ENCODE data around the gene CERS3.

Gene CERS3

DNA sequence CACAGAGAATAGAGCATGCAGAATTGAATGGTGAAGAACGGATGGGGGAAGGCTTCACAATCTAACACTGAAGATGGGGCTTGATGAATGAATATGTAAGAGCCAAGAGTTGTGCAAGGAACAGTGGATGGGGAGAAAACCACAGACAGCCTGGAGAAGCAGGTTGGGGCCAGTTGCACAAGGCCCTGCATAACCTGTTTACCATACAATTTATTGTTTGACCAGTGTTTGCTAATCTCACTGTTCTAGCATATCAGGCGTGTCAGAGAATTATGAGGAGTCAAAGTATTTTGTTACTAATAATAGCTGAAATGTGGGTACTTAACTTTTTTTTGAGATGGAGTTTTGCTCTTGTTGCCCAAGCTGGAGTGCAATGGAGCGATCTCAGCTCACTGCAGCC is 36.8 kb upstream of the CERS3 start:
- peaks cover 4% of the 10 kb centered on the region for H3K36me3 ChIP-seq (ENCODE audit: insufficient read depth, low read length)
- H3K9me3 ChIP-seq (ENCODE audit: low read depth, low read length) = no peaks in the 10 kb centered on the region
- TF ChIP-seq EZH2 (IDR thresholded peaks at IDR 0.05) = no peak
- TF ChIP-seq FOXP2 (optimal IDR thresholded peaks at IDR 0.05; ENCODE audit: control extremely low read depth, extremely low read length, insufficient read depth) = no peak
- TF ChIP-seq POLR2AphosphoS5 (IDR thresholded peaks at IDR 0.05; ENCODE audit: borderline replicate concordance, low read depth, low read length) = no peak
- no peak overlapping the region for H3K27ac ChIP-seq
- no peak overlapping the region for H3K4me3 ChIP-seq
- no peak overlapping the region for H3K9ac ChIP-seq (ENCODE audit: insufficient read length)
- DNase-seq (ENCODE audit: low read depth, low spot score) = no peak

DNA sequence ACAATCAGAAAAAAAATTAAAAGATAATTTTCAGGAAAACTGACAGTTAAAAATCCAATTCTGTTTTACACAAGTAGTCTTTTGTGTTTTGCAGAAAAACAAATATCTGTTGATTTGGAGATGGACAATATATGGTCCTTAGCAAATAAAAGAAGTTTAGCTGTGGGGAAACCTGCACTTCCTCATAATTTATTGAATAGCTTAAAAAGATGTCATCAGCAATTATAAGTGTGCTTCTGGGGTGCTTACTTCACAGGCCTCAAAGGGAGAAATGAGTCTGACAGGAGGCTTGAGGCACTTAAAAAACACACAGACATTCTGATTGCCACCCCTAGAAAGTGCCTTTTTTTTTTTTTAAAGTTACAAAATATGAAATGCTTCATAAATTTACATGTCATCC is 31.6 kb upstream of the CERS3 start:
- Histone ChIP-seq H3K4me3 (no peak overlapping the region), H3K36me3 (ENCODE audit: insufficient read depth, low read length) (no peaks in the 10 kb centered on the region), H3K9me3 (ENCODE audit: low read depth, low read length) (no peaks in the 10 kb centered on the region), H3K27ac (no peak overlapping the region), H3K9ac (ENCODE audit: insufficient read length) (no peak overlapping the region)
- no peak for TF ChIP-seq EZH2 (IDR thresholded peaks at IDR 0.05)
- TF ChIP-seq FOXP2 (optimal IDR thresholded peaks at IDR 0.05; ENCODE audit: control extremely low read depth, extremely low read length, insufficient read depth) = no peak
- TF ChIP-seq POLR2AphosphoS5 (IDR thresholded peaks at IDR 0.05; ENCODE audit: borderline replicate concordance, low read depth, low read length) = no peak
- no peak for DNase-seq (ENCODE audit: low read depth, low spot score)

DNA sequence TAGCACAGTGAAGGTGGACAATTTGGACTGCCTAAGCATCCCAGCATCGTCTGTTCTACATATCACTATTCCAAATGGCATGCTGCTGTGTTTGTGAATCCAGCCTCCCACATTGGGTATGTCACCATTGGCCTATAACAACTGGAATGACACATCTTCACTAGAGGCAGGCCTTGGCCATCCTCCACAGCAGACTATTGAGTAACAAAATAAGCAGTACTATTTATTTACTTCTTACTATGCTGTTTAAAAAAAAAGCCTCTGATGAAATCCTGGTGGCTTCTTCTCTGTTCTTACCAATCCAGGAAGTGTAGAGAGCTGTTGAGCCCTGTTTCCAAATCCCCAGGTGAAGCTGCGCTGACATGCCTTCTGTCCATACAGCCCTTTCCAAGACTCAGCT is 30.6 kb upstream of the CERS3 start:
- H3K9ac ChIP-seq (ENCODE audit: insufficient read length) = no peak overlapping the region
- no peak overlapping the region for H3K4me3 ChIP-seq
- no peak for DNase-seq (ENCODE audit: low read depth, low spot score)
- TF ChIP-seq POLR2AphosphoS5 (IDR thresholded peaks at IDR 0.05; ENCODE audit: borderline replicate concordance, low read depth, low read length) = no peak
- TF ChIP-seq FOXP2 (optimal IDR thresholded peaks at IDR 0.05; ENCODE audit: control extremely low read depth, extremely low read length, insufficient read depth) = no peak
- no peak for TF ChIP-seq EZH2 (IDR thresholded peaks at IDR 0.05)
- no peaks in the 10 kb centered on the region for H3K9me3 ChIP-seq (ENCODE audit: low read depth, low read length)
- H3K36me3 ChIP-seq (ENCODE audit: insufficient read depth, low read length) = no peaks in the 10 kb centered on the region
- H3K27ac ChIP-seq = no peak overlapping the region

DNA sequence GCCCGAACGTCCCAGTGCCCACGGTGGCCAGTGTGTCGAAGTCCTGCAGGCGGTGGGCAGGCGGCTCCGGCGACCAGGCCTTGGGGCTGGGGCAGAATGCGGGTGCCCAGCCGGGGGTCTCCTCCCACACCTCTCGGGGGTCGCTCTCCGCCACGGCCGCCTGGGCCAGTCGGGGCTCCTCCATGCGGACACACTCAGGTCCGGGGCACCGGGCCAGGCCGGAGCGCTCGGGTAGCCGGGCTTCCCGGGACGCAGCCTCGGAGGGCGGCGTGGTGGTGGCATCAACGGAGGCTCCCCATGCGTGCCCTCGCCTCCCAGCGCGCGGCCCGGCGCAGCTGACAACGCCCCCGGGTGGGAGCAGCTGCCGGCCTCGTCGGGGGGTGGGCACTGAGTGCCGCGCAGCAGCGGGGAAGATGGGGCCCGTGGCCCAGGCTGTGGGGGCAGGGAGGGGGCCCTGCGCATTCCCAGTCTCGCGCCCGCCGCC is 30.1 kb upstream of the CERS3 start:
- no peaks in the 10 kb centered on the region for H3K36me3 ChIP-seq (ENCODE audit: insufficient read depth, low read length)
- DNase-seq (ENCODE audit: low read depth, low spot score) = no peak

DNA sequence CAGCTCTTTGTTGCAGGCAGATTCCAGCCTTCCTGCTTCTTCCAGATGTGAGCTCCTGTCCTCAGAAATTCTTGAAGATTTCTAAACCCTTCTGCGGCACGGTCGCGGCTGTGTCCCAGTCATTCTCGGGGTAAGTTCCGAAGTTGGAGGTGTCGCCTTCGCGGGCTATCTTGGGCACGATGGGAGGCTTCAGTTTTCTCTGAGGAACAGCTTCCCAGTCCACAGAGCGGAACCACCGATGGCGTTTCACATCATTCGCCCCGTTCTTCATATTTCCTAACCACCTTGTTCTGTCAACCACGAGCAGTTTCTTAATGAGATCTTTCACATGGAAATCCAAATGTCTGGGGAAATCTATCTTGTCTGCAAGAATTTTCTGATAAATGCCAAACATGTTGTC is 24.7 kb upstream of the CERS3 start:
- Histone ChIP-seq H3K36me3 (ENCODE audit: insufficient read depth, low read length) (no peaks in the 10 kb centered on the region), H3K4me3 (no peak overlapping the region), H3K9me3 (ENCODE audit: low read depth, low read length) (no peaks in the 10 kb centered on the region), H3K27ac (no peak overlapping the region), H3K9ac (ENCODE audit: insufficient read length) (no peak overlapping the region)
- no peak for TF ChIP-seq EZH2 (IDR thresholded peaks at IDR 0.05)
- TF ChIP-seq POLR2AphosphoS5 (IDR thresholded peaks at IDR 0.05; ENCODE audit: borderline replicate concordance, low read depth, low read length) = no peak
- no peak for TF ChIP-seq FOXP2 (optimal IDR thresholded peaks at IDR 0.05; ENCODE audit: control extremely low read depth, extremely low read length, insufficient read depth)
- no peak for DNase-seq (ENCODE audit: low read depth, low spot score)

More for the DNA sequence above, 30.1 kb upstream of the CERS3 start:
- H3K9me3 ChIP-seq (ENCODE audit: low read depth, low read length) = no peaks in the 10 kb centered on the region
- no peak for TF ChIP-seq EZH2 (IDR thresholded peaks at IDR 0.05)
- TF ChIP-seq FOXP2 (optimal IDR thresholded peaks at IDR 0.05; ENCODE audit: control extremely low read depth, extremely low read length, insufficient read depth) = no peak
- TF ChIP-seq POLR2AphosphoS5 (IDR thresholded peaks at IDR 0.05; ENCODE audit: borderline replicate concordance, low read depth, low read length) = no peak
- H3K27ac ChIP-seq = no peak overlapping the region
- no peak overlapping the region for H3K4me3 ChIP-seq
- H3K9ac ChIP-seq (ENCODE audit: insufficient read length) = no peak overlapping the region

DNA sequence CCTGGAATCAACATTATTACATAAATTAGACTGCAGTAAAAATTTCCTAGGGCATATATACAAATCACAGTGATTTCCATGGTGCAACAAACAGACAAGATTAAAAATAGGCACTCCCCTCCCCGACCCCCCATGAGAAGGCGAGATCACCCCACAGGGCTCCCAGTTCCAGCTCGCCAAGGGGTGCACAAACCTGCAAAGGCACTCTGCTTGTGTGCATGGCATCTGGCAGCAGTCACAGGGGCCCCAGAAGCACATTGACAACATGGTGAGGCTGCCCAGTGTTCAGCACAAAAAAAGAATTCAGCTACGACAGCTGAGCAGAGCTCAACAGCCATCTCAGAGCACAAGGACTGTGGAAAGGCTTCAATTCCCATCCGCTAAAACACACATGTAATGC is 19.2 kb upstream of the CERS3 start:
- no peak overlapping the region for H3K9ac ChIP-seq (ENCODE audit: insufficient read length)
- no peak overlapping the region for H3K27ac ChIP-seq
- no peak for DNase-seq (ENCODE audit: low read depth, low spot score)
- H3K9me3 ChIP-seq (ENCODE audit: low read depth, low read length) = no peaks in the 10 kb centered on the region
- H3K36me3 ChIP-seq (ENCODE audit: insufficient read depth, low read length) = no peaks in the 10 kb centered on the region
- H3K4me3 ChIP-seq = no peak overlapping the region
- no peak for TF ChIP-seq EZH2 (IDR thresholded peaks at IDR 0.05)
- no peak for TF ChIP-seq POLR2AphosphoS5 (IDR thresholded peaks at IDR 0.05; ENCODE audit: borderline replicate concordance, low read depth, low read length)
- no peak for TF ChIP-seq FOXP2 (optimal IDR thresholded peaks at IDR 0.05; ENCODE audit: control extremely low read depth, extremely low read length, insufficient read depth)

DNA sequence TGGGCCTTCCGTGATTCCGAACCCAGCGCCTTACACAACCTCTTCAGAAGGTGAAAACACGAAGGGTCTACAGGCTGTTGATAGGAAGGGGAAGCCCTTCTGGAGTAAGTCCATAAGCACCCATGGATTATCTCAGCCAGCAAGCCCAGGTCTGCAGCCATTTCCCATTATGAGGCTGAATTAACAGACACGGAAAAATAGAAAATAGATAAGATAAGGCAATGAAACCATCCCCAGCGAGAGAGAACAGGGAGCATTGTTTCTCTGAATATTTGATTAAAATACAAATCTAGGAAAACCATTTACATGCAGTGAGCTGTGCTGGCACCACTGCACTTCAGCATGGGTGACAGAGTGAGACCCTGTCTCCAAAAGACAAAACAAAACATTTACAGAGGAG is 16.2 kb upstream of the CERS3 start:
- TF ChIP-seq POLR2AphosphoS5 (IDR thresholded peaks at IDR 0.05; ENCODE audit: borderline replicate concordance, low read depth, low read length) (no peak), EZH2 (IDR thresholded peaks at IDR 0.05) (no peak), FOXP2 (optimal IDR thresholded peaks at IDR 0.05; ENCODE audit: control extremely low read depth, extremely low read length, insufficient read depth) (no peak)
- DNase-seq (ENCODE audit: low read depth, low spot score) = no peak
- Histone ChIP-seq H3K9me3 (ENCODE audit: low read depth, low read length) (no peaks in the 10 kb centered on the region), H3K4me3 (no peak overlapping the region), H3K36me3 (ENCODE audit: insufficient read depth, low read length) (no peaks in the 10 kb centered on the region), H3K27ac (no peak overlapping the region), H3K9ac (ENCODE audit: insufficient read length) (no peak overlapping the region)

DNA sequence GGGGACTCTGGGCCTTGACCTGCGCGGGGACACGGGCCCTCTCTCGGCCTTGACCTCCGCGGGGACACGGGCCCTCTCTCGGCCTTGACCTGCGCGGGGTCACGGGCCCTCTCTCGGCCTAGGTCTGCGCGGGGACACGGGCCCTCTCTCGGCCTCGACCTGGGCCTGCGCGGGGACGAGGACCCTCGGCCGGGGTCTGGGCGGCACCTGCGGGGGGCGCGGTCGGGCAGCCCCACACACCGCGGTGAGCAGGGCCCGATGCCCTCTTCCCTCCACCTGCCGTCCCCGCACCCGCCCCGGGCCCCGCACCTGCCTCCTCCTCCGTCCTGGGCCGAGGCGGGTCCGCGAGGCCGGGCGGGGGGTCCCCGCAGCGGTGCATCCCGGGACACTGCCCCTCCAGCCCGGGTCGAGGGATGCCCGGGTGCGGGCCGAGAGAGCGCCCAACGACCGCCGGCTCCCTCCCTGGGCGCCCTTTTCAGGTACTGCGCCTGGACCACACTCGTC is 15.6 kb upstream of the CERS3 start:
- Histone ChIP-seq H3K9me3 (ENCODE audit: low read depth, low read length) (no peaks in the 10 kb centered on the region), H3K9ac (ENCODE audit: insufficient read length) (no peak overlapping the region), H3K4me3 (no peak overlapping the region), H3K36me3 (ENCODE audit: insufficient read depth, low read length) (no peaks in the 10 kb centered on the region), H3K27ac (no peak overlapping the region)
- no peak for TF ChIP-seq EZH2 (IDR thresholded peaks at IDR 0.05)
- TF ChIP-seq FOXP2 (optimal IDR thresholded peaks at IDR 0.05; ENCODE audit: control extremely low read depth, extremely low read length, insufficient read depth) = no peak
- DNase-seq (ENCODE audit: low read depth, low spot score) = no peak

DNA sequence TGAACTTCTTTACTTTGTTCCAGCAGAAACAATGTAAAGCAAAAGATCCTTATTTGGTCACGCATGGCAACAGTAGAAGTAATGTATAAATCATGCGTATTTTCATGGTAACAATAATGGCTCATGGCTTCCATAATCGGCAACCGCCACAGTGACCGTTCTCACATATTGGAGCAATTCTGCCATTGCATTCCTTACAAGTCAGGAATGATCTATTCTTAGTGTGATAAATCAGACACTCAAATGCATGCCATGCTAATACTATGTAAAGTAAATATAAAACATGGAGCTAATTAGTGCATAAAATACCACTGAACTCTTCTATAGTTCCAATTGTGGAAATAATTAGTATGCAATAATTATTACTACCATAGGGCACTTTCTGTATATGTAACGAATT is 13.5 kb upstream of the CERS3 start:
- Histone ChIP-seq H3K27ac (no peak overlapping the region), H3K4me3 (no peak overlapping the region), H3K36me3 (ENCODE audit: insufficient read depth, low read length) (no peaks in the 10 kb centered on the region), H3K9ac (ENCODE audit: insufficient read length) (no peak overlapping the region), H3K9me3 (ENCODE audit: low read depth, low read length) (no peaks in the 10 kb centered on the region)
- no peak for DNase-seq (ENCODE audit: low read depth, low spot score)
- TF ChIP-seq POLR2AphosphoS5 (IDR thresholded peaks at IDR 0.05; ENCODE audit: borderline replicate concordance, low read depth, low read length) (no peak), EZH2 (IDR thresholded peaks at IDR 0.05) (no peak), FOXP2 (optimal IDR thresholded peaks at IDR 0.05; ENCODE audit: control extremely low read depth, extremely low read length, insufficient read depth) (no peak)
